Gastrocnemius medialis (tissue), 4 donors: ENCODE measurements around the gene AHRR.

ENCODE experiments used
- POLR2A ChIP-seq, 2 donors: fragments of 450-650 bp; IDR thresholded peaks; one replicate each; pipeline ENCODE4 v1.6.1; 2017; ENCODE audit warnings: antibody characterized with exemption in 2 of 2, mild to moderate bottlenecking in 2 of 2, moderate library complexity in 2 of 2
- TF ChIP-seq, protein P1 (sequence below), 5 experiments: fragments of 450-650 bp in 3 of 5; fragments of 200-600 bp in 2 of 5; sonication (generic) in 2 of 5; IDR thresholded peaks in 4 of 5; conservative IDR thresholded peaks in 1 of 5; 1 replicate in 4 of 5; 2 replicates in 1 of 5; pipeline ENCODE4 v1.5.1; 2016 to 2019; ENCODE audit warnings: antibody characterized with exemption in 5 of 5, mild to moderate bottlenecking in 3 of 5, moderate library complexity in 3 of 5

DNA sequence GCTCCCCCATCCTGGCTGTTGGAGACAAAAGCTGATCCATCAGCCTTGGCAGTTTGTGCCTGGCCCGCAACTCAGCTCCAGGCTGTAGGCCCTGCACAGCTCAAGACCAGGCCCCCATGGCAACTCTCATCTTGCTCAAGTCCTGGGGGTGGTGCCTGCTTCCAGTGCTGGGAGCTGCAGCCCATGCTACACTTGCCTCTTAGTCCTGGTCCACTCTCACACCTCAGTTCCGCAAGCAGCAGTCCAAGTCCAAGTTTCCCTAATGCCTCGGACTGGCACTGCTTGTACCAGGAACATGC lies 14.2 kb downstream of the AHRR start:
- TF ChIP-seq, protein P1, sequence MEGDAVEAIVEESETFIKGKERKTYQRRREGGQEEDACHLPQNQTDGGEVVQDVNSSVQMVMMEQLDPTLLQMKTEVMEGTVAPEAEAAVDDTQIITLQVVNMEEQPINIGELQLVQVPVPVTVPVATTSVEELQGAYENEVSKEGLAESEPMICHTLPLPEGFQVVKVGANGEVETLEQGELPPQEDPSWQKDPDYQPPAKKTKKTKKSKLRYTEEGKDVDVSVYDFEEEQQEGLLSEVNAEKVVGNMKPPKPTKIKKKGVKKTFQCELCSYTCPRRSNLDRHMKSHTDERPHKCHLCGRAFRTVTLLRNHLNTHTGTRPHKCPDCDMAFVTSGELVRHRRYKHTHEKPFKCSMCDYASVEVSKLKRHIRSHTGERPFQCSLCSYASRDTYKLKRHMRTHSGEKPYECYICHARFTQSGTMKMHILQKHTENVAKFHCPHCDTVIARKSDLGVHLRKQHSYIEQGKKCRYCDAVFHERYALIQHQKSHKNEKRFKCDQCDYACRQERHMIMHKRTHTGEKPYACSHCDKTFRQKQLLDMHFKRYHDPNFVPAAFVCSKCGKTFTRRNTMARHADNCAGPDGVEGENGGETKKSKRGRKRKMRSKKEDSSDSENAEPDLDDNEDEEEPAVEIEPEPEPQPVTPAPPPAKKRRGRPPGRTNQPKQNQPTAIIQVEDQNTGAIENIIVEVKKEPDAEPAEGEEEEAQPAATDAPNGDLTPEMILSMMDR (IDR thresholded peaks at IDR 0.05 in 4 of 5, conservative IDR thresholded peaks at IDR 0.05 in 1 of 5) = no peak
- TF ChIP-seq POLR2A (IDR thresholded peaks at IDR 0.05) = no peak
